ENCODE data around the gene GFI1B.
"Not testable (repeated sequence)": the region's sequence is repeated elsewhere in the genome, so short reads cannot be mapped to it uniquely, and the experiment has no call there.

Gene GFI1B

GRCh38 chr9:132969783-132970182, 8.7 kb upstream of the GFI1B start:
- no peak for DNase-seq (ENCODE audit: low spot score)

- no peak for DNase-seq (ENCODE audit: low spot score)
Measured at GRCh38 chr9:132970324-132971062, 8.0 kb upstream of the GFI1B start.

GRCh38 chr9:132973166-132973565, 5.3 kb upstream of the GFI1B start:
- DNase-seq (ENCODE audit: low spot score), result no peak

- no peak for DNase-seq (ENCODE audit: low spot score)
Measured at GRCh38 chr9:132973713-132974112, 4.8 kb upstream of the GFI1B start.

- DNase-seq (ENCODE audit: low spot score), result no peak
Measured at GRCh38 chr9:132975961-132976360, 2.5 kb upstream of the GFI1B start.

GRCh38 chr9:132976571-132976970, 1.9 kb upstream of the GFI1B start:
- DNase-seq (ENCODE audit: low spot score), result no peak

- no peak for DNase-seq (ENCODE audit: low spot score)
Measured at GRCh38 chr9:132978112-132978450, 413 bp upstream of the GFI1B start.

GRCh38 chr9:132980157-132980556, 1.7 kb downstream of the GFI1B start:
- no peak for DNase-seq (ENCODE audit: low spot score)

- DNase-seq (ENCODE audit: low spot score), result no peak
Measured at GRCh38 chr9:132982458-132982857, 4.0 kb downstream of the GFI1B start.

GRCh38 chr9:132983491-132984201, 5.2 kb downstream of the GFI1B start:
- no peak for DNase-seq (ENCODE audit: low spot score)

- no peak for DNase-seq (ENCODE audit: low spot score)
Measured at GRCh38 chr9:132984202-132985070, 5.9 kb downstream of the GFI1B start.

- DNase-seq (ENCODE audit: low spot score), result no peak
Measured at GRCh38 chr9:132985071-132985350, 6.5 kb downstream of the GFI1B start.

- no peak for DNase-seq (ENCODE audit: low spot score)
Measured at GRCh38 chr9:132985489-132985888, 7.0 kb downstream of the GFI1B start.

- DNase-seq (ENCODE audit: low spot score), result no peak
Measured at GRCh38 chr9:132986114-132986513, 7.6 kb downstream of the GFI1B start.

- DNase-seq (ENCODE audit: low spot score), result no peak
Measured at GRCh38 chr9:132986640-132987620, 8.4 kb downstream of the GFI1B start.

- DNase-seq (ENCODE audit: low spot score), result no peak
Measured at GRCh38 chr9:132988244-132989013, 9.9 kb downstream of the GFI1B start.

GRCh38 chr9:132989014-132989310, 10.5 kb downstream of the GFI1B start:
- no peak for DNase-seq (ENCODE audit: low spot score)

GRCh38 chr9:132989414-132989996, 11.0 kb downstream of the GFI1B start:
- DNase-seq (ENCODE audit: low spot score), result no peak

GRCh38 chr9:132989998-132990557, 11.6 kb downstream of the GFI1B start:
- not testable (repeated sequence) for DNase-seq (ENCODE audit: low spot score)

GRCh38 chr9:132990781-132991180, 12.3 kb downstream of the GFI1B start:
- no peak for DNase-seq (ENCODE audit: low spot score)

Measured in HuH-7 (cell line).